Sigmoid colon (tissue), 4 donors: ENCODE measurements around the gene LSM14A.

ENCODE experiments used
- EP300 ChIP-seq, 4 donors: sonication (generic); formaldehyde crosslinking; IDR thresholded peaks; one replicate each; pipeline ENCODE4 v1.6.1; 2017; ENCODE audit warnings: antibody characterized with exemption in 4 of 4
- POLR2A ChIP-seq, 2 donors: fragments of 450-650 bp; IDR thresholded peaks; one replicate each; pipeline ENCODE4 v1.6.1; 2016; ENCODE audit warnings: antibody characterized with exemption in 2 of 2, mild to moderate bottlenecking in 2 of 2, moderate library complexity in 2 of 2
- POLR2AphosphoS5 ChIP-seq, 4 donors: sonication (generic); formaldehyde crosslinking; IDR thresholded peaks; one replicate each; pipeline ENCODE4 v1.6.1; 2017; ENCODE audit warnings: antibody characterized with exemption in 4 of 4
- TF ChIP-seq, protein P1 (sequence below), 4 experiments: fragments of 450-650 bp in 3 of 4; fragments of 200-600 bp in 1 of 4; IDR thresholded peaks; one replicate each; pipeline ENCODE4 v1.5.1; 2016 to 2019; ENCODE audit warnings: antibody characterized with exemption in 4 of 4, mild to moderate bottlenecking in 3 of 4, moderate library complexity in 2 of 4

DNA sequence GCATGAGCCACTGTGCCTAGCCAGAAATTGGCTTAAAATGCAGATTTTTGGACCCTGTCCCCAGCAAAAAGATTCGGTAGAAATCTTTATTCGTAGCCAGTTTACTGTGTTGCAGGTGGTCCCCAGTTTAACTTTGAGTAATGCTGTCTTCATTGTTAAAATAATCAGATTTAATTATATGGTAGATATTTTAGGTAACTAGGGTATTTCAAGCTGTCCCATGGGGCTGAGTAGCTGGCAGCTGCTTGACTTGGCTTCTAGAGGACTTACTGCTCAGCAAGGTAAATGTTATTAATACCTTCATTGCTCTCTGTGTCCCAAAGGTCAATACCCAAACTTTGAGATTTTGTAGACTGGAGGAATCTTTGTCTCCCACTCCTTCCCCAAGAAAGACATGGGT lies 21.1 kb downstream of the LSM14A start:
- TF ChIP-seq POLR2AphosphoS5 (IDR thresholded peaks at IDR 0.05) (no peak), POLR2A (IDR thresholded peaks at IDR 0.05) (no peak), EP300 (IDR thresholded peaks at IDR 0.05) (no peak)
- TF ChIP-seq, protein P1, sequence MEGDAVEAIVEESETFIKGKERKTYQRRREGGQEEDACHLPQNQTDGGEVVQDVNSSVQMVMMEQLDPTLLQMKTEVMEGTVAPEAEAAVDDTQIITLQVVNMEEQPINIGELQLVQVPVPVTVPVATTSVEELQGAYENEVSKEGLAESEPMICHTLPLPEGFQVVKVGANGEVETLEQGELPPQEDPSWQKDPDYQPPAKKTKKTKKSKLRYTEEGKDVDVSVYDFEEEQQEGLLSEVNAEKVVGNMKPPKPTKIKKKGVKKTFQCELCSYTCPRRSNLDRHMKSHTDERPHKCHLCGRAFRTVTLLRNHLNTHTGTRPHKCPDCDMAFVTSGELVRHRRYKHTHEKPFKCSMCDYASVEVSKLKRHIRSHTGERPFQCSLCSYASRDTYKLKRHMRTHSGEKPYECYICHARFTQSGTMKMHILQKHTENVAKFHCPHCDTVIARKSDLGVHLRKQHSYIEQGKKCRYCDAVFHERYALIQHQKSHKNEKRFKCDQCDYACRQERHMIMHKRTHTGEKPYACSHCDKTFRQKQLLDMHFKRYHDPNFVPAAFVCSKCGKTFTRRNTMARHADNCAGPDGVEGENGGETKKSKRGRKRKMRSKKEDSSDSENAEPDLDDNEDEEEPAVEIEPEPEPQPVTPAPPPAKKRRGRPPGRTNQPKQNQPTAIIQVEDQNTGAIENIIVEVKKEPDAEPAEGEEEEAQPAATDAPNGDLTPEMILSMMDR (IDR thresholded peaks at IDR 0.05), result no peak
